Gastrocnemius medialis (tissue), 4 donors: ENCODE measurements around the gene ISCA2. TPM values are rescaled to one million over a fixed set of nuclear protein-coding genes. Genes with fewer than 3 reads are reported as not detected.

Experiments used
- ATAC-seq, 2 donors: fragments of 150-250 bp; one replicate each; pipeline ENCODE4 v1.9.1; 2016
- DNase-seq, 2 donors: peaks; one replicate each; pipeline ENCODE4 v3.0.0-alpha.2; 2019
- H3K27ac ChIP-seq, 4 donors: fragments of 200-600 bp; sonication (generic); 1 replicate in 1 of 4; 2 replicates in 3 of 4; pipeline ENCODE4 v1.5.1; 2016 to 2018; ENCODE audit warnings: mild to moderate bottlenecking in 2 of 4, moderate library complexity in 1 of 4
- H3K27me3 ChIP-seq, 3 donors: fragments of 200-600 bp; sonication (generic) in 2 of 3; 1 replicate in 1 of 3; 2 replicates in 2 of 3; pipeline versions ENCODE4 v1.5.1 to v1.6.0; 2016 to 2019; ENCODE audit warnings: mild to moderate bottlenecking in 1 of 3, moderate library complexity in 1 of 3
- H3K36me3 ChIP-seq, 2 donors: fragments of 200-600 bp; sonication (generic) in 1 of 2; one replicate each; pipeline ENCODE4 v1.5.1; 2017 to 2018
- H3K4me1 ChIP-seq, 2 donors: fragments of 200-600 bp; sonication (generic) in 1 of 2; one replicate each; pipeline ENCODE4 v1.5.1; 2016 to 2017; ENCODE audit warnings: mild to moderate bottlenecking in 2 of 2
- H3K4me3 ChIP-seq, 4 donors: fragments of 200-600 bp; sonication (generic) in 3 of 4; 1 replicate in 1 of 4; 2 replicates in 3 of 4; pipeline ENCODE4 v1.5.1; 2016 to 2019; ENCODE audit warnings: mild to moderate bottlenecking in 2 of 4
- H3K9me3 ChIP-seq, 3 donors: fragments of 200-600 bp; sonication (generic) in 2 of 3; 1 replicate in 1 of 3; 2 replicates in 2 of 3; pipeline ENCODE4 v1.5.1; 2016 to 2019
- POLR2A ChIP-seq, 2 donors: fragments of 450-650 bp; IDR thresholded peaks; one replicate each; pipeline ENCODE4 v1.6.1; 2017; ENCODE audit warnings: antibody characterized with exemption in 2 of 2, mild to moderate bottlenecking in 2 of 2, moderate library complexity in 2 of 2
- in situ Hi-C, 4 donors: fragments of 200-750 bp; cut with MboI; loops; one replicate each; pipeline versions ENCODE4 v1.15.0 to v1.8.0; 2017; ENCODE audit warnings: low sequenced_read_pairs in 4 of 4
- intact Hi-C: fragments of 100-400 bp; cut with DNase I; formaldehyde crosslinking; loops from one replicate; pipeline ENCODE4 v1.15.1; 2023; ENCODE audit warnings: low total_unique reads
- total RNA-seq, 4 donors: library from RNA; depleted of rRNA; stranded (reverse); fragments of >200 nt; gene quantifications; one replicate each; pipeline versions ENCODE4 v1.1.0 to v1.2.3, GENCODE V29; 2016
- TF ChIP-seq, protein P1 (sequence below), 5 experiments: fragments of 450-650 bp in 3 of 5; fragments of 200-600 bp in 2 of 5; sonication (generic) in 2 of 5; IDR thresholded peaks in 4 of 5; conservative IDR thresholded peaks in 1 of 5; 1 replicate in 4 of 5; 2 replicates in 1 of 5; pipeline ENCODE4 v1.5.1; 2016 to 2019; ENCODE audit warnings: antibody characterized with exemption in 5 of 5, mild to moderate bottlenecking in 3 of 5, moderate library complexity in 3 of 5

The ISCA2 gene
- total RNA-seq, 4 donors from 2014 or later, result 9.9 to 11.6 (median 11.4) TPM

GRCh38 chr14:74507840-74508239 is 14.3 kb downstream of the ISCA2 start:
- intact Hi-C loops, result no loop called here

GRCh38 chr14:74508292-74508731 is 14.7 kb downstream of the ISCA2 start:
- no peak for DNase-seq
- in situ Hi-C loops, result no loop called here
- Histone ChIP-seq H3K4me1 (no peaks in the 10 kb centered on the region), H3K27ac (no peak overlapping the region), H3K36me3 (no peaks in the 10 kb centered on the region), H3K9me3 (no peaks in the 10 kb centered on the region), H3K4me3 (no peak overlapping the region), H3K27me3 (no peaks in the 10 kb centered on the region)
- ATAC-seq, result no peak
- intact Hi-C loops, result no loop called here
- TF ChIP-seq, protein P1, sequence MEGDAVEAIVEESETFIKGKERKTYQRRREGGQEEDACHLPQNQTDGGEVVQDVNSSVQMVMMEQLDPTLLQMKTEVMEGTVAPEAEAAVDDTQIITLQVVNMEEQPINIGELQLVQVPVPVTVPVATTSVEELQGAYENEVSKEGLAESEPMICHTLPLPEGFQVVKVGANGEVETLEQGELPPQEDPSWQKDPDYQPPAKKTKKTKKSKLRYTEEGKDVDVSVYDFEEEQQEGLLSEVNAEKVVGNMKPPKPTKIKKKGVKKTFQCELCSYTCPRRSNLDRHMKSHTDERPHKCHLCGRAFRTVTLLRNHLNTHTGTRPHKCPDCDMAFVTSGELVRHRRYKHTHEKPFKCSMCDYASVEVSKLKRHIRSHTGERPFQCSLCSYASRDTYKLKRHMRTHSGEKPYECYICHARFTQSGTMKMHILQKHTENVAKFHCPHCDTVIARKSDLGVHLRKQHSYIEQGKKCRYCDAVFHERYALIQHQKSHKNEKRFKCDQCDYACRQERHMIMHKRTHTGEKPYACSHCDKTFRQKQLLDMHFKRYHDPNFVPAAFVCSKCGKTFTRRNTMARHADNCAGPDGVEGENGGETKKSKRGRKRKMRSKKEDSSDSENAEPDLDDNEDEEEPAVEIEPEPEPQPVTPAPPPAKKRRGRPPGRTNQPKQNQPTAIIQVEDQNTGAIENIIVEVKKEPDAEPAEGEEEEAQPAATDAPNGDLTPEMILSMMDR (IDR thresholded peaks at IDR 0.05 in 4 of 5, conservative IDR thresholded peaks at IDR 0.05 in 1 of 5), result no peak
- TF ChIP-seq POLR2A (IDR thresholded peaks at IDR 0.05), result no peak

More at GRCh38 chr14:74507840-74508239, 14.3 kb downstream of the ISCA2 start:
- DNase-seq (no peak), ATAC-seq (no peak)
- H3K27ac ChIP-seq, result no peak overlapping the region
- no peak overlapping the region for H3K4me3 ChIP-seq
- no peaks in the 10 kb centered on the region for H3K4me1 ChIP-seq
- no peaks in the 10 kb centered on the region for H3K36me3 ChIP-seq
- H3K9me3 ChIP-seq, result no peaks in the 10 kb centered on the region
- H3K27me3 ChIP-seq, result no peaks in the 10 kb centered on the region
- in situ Hi-C loops, result no loop called here
- no peak for TF ChIP-seq POLR2A (IDR thresholded peaks at IDR 0.05)
- TF ChIP-seq, protein P1 (IDR thresholded peaks at IDR 0.05 in 4 of 5, conservative IDR thresholded peaks at IDR 0.05 in 1 of 5), result no peak

DNA sequence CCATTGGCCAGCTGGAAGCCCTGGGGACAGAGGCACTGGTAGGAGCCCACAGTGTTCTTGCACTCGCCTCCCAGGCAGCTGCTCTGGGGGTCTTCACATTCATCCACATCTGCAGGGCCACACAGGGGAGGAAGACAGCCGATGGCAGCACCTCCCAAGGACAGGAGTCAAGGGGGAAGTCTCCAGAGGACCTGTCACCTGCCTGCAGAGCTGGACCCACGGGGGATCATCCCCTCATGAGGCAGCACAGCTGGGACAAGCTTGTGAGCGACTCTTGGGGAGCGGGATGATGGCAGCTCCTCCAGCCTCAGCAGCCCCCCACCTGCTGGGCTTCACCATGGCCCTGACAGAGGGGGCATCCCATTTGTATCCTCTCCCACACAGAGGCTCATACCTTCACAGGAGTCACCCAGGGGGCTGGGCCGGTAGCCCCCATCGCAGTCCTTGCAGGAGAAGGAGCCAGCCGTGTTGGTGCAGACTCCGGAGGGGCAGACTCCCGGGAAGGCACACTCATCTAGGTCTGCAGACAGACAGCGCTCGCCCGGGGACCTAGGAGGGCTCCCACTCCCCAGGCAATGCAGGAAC is 15.4 kb downstream of the ISCA2 start:
- Histone ChIP-seq H3K4me3 (no peak overlapping the region), H3K36me3 (no peaks in the 10 kb centered on the region), H3K27me3 (no peaks in the 10 kb centered on the region), H3K4me1 (no peaks in the 10 kb centered on the region), H3K27ac (no peak overlapping the region), H3K9me3 (no peaks in the 10 kb centered on the region)
- DNase-seq (no peak), ATAC-seq (no peak)
- TF ChIP-seq POLR2A (IDR thresholded peaks at IDR 0.05), result no peak
- TF ChIP-seq, protein P1 (IDR thresholded peaks at IDR 0.05 in 4 of 5, conservative IDR thresholded peaks at IDR 0.05 in 1 of 5), result no peak
- intact Hi-C loops (no loop called here), in situ Hi-C loops (no loop called here)

DNA sequence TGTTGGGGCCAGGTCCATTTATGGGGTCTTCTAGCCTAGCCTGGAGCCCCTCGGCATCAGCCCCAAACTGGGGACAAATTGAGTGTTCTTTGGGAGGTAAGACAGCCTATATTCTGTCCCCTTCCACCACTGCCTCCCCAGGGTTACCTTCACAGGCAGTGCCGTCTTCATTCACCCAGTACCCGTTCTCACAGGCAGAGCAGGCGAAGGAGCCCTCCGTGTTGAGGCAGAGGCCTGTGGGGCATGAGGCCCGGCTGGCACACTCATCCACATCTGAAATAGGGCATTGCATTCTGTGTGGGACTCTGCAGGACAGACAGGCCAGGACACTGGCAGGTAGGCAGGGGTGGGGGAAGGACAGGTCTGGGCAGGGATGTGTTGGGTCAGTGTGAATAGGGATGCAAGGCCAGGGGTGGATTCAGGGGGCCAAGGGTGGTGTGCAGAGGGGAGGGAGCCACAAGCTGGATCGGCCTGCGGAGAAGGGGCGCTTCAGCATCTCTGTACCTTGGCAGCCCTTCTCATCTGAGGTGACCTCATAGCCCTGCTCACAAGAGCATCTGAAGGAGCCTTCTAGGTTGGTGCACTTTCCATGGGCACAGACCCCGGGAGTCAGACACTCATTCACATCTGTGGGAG is 16.1 kb downstream of the ISCA2 start:
- TF ChIP-seq POLR2A (IDR thresholded peaks at IDR 0.05), result no peak
- TF ChIP-seq, protein P1 (IDR thresholded peaks at IDR 0.05 in 4 of 5, conservative IDR thresholded peaks at IDR 0.05 in 1 of 5), result no peak
- Histone ChIP-seq H3K4me1 (no peaks in the 10 kb centered on the region), H3K36me3 (no peaks in the 10 kb centered on the region), H3K9me3 (no peaks in the 10 kb centered on the region), H3K27me3 (no peaks in the 10 kb centered on the region), H3K4me3 (no peak overlapping the region), H3K27ac (no peak overlapping the region)
- in situ Hi-C loops (no loop called here), intact Hi-C loops (no loop called here)
- no peak for ATAC-seq
- DNase-seq, result no peak
